ENCODE results near the gene P2RY2. TPM values are rescaled to one million over a fixed set of nuclear protein-coding genes. Genes with fewer than 3 reads are reported as not detected.

The P2RY2 gene
- total RNA-seq, 2 donors from 2014 or later, result 9.5 to 14.7 TPM

DNA sequence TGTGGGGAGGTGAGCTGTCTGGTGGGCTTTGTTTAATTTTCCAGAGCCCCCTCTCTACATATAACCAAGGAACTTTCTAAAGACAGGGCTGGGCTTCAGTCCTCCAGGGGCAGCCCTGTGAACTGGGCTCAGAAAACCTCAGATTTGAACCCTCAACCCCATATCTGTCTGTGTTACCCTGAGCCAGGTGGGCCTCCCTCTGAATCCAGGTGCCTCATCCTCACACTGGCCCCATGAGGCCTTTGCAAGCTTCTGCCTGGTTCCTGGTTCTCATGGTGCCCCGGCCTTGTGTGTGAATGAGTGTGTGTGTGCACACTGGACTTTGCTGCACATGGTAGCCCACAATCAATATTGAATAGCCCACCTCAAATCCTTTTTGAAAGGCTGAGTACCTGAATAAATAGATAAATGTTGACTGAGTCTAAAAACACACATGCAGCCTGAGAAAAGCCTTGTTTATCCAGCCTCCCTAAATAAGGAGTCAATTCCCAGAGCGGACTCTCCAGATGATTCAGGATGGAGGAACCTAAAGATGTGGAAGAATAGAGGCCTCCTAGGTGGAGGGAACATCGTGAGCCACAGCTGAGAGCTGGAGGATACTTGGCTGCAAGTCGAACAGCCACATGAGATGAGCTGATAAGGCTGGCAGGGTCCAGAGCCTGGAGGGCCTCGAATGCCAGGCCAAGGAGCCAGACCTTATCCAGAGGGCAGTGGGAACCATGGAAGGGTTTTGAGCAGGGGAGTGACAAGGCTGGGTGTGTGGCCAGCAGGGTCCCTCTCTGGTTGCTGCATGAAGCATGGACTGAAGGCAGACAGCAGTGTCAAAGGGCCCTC is 28.1 kb upstream of the P2RY2 start:
- Histone ChIP-seq H3K27ac (no peak overlapping the region), H3K27me3 (no peaks in the 10 kb centered on the region), H3K4me3 (no peak overlapping the region), H3K9me3 (no peaks in the 10 kb centered on the region), H3K4me1 (peaks cover 0 to 32% of the 10 kb centered on the region in 2 donors), H3K36me3 (no peaks in the 10 kb centered on the region)
- no peak for DNase-seq (ENCODE audit: low spot score)
- TF ChIP-seq, protein P1, sequence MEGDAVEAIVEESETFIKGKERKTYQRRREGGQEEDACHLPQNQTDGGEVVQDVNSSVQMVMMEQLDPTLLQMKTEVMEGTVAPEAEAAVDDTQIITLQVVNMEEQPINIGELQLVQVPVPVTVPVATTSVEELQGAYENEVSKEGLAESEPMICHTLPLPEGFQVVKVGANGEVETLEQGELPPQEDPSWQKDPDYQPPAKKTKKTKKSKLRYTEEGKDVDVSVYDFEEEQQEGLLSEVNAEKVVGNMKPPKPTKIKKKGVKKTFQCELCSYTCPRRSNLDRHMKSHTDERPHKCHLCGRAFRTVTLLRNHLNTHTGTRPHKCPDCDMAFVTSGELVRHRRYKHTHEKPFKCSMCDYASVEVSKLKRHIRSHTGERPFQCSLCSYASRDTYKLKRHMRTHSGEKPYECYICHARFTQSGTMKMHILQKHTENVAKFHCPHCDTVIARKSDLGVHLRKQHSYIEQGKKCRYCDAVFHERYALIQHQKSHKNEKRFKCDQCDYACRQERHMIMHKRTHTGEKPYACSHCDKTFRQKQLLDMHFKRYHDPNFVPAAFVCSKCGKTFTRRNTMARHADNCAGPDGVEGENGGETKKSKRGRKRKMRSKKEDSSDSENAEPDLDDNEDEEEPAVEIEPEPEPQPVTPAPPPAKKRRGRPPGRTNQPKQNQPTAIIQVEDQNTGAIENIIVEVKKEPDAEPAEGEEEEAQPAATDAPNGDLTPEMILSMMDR (IDR thresholded peaks at IDR 0.05), result no peak

DNA sequence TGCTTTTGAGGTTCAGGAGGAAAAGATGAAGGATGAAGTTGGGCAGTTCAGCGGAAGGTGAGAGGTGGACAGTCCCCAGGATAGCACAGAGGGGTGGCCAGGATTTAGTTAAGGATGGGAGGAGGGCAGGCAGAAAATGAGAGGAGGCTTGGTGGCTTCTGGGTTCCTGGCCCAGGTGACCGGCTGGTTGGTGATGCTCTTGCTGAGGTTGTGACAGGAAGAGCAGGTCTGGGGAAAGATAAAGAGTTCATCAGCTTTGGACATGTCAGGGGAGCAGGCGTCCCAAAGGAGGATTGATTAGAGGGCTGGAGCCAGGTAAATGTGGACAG is 27.6 kb upstream of the P2RY2 start:
- Histone ChIP-seq H3K36me3 (no peaks in the 10 kb centered on the region), H3K9me3 (no peaks in the 10 kb centered on the region), H3K27me3 (no peaks in the 10 kb centered on the region), H3K27ac (no peak overlapping the region), H3K4me3 (no peak overlapping the region), H3K4me1 (peaks cover 0 to 26% of the 10 kb centered on the region in 2 donors)
- DNase-seq (ENCODE audit: low spot score), result no peak
- TF ChIP-seq, protein P1 (IDR thresholded peaks at IDR 0.05), result no peak

DNA sequence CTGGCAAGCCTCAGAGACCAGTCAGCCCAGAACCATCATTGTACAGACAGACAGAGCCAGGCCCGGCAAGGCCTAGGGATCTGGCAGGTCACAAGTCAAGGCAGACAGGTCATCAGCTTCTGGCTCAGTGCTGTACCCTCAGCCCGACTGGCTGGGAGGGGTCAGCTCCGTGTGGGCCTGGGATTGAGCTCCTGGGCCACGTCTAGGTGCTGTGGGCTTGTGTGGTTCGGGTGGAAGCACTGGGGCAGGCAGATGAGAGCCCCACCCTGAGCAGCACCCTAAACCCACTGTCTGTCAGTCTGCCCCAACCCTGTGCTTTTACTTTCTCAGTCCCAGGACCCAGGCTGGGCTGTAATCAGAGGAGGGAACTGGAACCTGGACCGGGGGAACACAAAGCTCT is 26.9 kb upstream of the P2RY2 start:
- Histone ChIP-seq H3K27ac (no peak overlapping the region), H3K36me3 (no peaks in the 10 kb centered on the region)
- TF ChIP-seq, protein P1 (IDR thresholded peaks at IDR 0.05), result no peak

DNA sequence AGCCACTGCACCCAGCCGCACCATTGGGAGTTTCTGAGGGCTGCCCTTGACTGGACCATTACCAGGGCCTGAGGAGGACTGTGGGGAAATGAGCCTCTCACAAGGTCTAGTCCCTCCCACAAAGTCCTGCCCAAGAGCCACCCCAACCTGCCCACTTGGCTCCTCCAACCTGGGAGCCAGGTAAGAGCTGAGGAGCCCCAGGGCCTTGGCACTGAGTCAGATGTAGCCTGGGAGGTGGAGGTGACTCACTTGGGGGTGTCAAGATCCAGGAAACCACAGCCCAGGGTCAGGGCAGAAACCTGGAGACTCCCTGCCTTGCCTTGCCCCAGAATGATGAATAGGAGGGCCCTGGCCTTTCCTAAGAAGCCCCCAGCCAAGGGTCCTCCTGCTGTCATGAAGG is 25.8 kb upstream of the P2RY2 start:
- DNase-seq (ENCODE audit: low spot score), result no peak
- no peaks in the 10 kb centered on the region for H3K27me3 ChIP-seq
- H3K4me3 ChIP-seq, result no peak overlapping the region
- H3K9me3 ChIP-seq, result no peaks in the 10 kb centered on the region
- H3K36me3 ChIP-seq, result no peaks in the 10 kb centered on the region
- peaks cover 0 to 14% of the 10 kb centered on the region in 2 donors for H3K4me1 ChIP-seq
- H3K27ac ChIP-seq, result no peak overlapping the region
- TF ChIP-seq, protein P1 (IDR thresholded peaks at IDR 0.05), result no peak

More for the DNA sequence above, 26.9 kb upstream of the P2RY2 start:
- no peak overlapping the region for H3K4me3 ChIP-seq
- H3K27me3 ChIP-seq, result no peaks in the 10 kb centered on the region
- no peaks in the 10 kb centered on the region for H3K9me3 ChIP-seq
- H3K4me1 ChIP-seq, result peaks cover 0 to 19% of the 10 kb centered on the region in 2 donors
- DNase-seq (ENCODE audit: low spot score), result no peak

DNA sequence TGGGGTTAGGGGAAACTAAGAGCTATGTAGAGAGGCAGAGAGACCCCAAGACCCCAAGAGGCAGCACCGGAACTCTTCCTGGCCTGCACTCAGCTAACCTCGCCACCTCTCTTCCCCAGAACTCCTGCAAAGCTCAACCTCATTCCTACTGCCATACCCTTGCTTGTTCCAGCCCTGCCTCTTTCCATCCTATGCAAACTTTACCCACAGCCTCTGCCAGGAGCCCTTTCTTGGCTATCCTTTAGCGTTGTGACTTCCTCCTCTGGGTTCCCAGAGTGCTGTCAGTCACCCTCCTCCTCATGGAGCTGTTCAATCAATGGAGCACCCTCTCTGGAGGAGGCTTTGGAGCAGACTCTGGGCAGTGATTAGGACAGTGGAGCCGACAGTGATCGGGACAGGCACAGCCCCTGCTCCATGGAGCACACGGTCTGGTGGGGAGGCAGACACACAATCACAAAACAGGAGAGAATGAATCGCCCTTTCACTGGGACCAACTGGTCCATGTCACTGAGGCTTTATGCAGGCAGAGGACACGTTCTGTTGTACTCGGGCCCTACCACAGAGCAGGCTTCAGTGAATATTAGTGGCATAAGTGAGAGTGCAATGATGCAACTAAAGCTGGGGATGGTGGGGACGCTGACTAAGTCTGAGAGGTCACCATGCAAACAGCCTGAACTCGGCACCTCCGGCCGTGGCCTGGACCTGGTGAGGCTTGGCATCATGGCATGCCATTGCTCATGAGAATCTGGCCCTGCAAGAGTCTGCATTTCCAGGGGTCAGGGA is 24.6 kb upstream of the P2RY2 start:
- no peak overlapping the region for H3K4me3 ChIP-seq
- no peak overlapping the region for H3K27ac ChIP-seq
- H3K9me3 ChIP-seq, result no peaks in the 10 kb centered on the region
- DNase-seq (ENCODE audit: low spot score), result no peak
- TF ChIP-seq, protein P1 (IDR thresholded peaks at IDR 0.05), result no peak
- H3K4me1 ChIP-seq, result peaks cover 0 to 4% of the 10 kb centered on the region in 2 donors
- no peaks in the 10 kb centered on the region for H3K36me3 ChIP-seq
- H3K27me3 ChIP-seq, result no peaks in the 10 kb centered on the region

Data from right atrium auricular region (tissue), 2 donors.